HG02973 (cell line): ENCODE data around the gene HYAL3.
A peak's percentile ranks its signal among the peaks of the same experiment; 100 is the strongest.
"Not testable (repeated sequence)": the region's sequence is repeated elsewhere in the genome, so short reads cannot be mapped to it uniquely, and the experiment has no call there.

Experiments used
- ATAC-seq: cut with Tn5 transposase; IDR thresholded peaks from one replicate; pipeline ENCODE4 v1.9.1; 2021; ENCODE audit warnings: moderate library complexity; ENCODE audit not compliant: unreplicated experiment

Gene HYAL3

DNA sequence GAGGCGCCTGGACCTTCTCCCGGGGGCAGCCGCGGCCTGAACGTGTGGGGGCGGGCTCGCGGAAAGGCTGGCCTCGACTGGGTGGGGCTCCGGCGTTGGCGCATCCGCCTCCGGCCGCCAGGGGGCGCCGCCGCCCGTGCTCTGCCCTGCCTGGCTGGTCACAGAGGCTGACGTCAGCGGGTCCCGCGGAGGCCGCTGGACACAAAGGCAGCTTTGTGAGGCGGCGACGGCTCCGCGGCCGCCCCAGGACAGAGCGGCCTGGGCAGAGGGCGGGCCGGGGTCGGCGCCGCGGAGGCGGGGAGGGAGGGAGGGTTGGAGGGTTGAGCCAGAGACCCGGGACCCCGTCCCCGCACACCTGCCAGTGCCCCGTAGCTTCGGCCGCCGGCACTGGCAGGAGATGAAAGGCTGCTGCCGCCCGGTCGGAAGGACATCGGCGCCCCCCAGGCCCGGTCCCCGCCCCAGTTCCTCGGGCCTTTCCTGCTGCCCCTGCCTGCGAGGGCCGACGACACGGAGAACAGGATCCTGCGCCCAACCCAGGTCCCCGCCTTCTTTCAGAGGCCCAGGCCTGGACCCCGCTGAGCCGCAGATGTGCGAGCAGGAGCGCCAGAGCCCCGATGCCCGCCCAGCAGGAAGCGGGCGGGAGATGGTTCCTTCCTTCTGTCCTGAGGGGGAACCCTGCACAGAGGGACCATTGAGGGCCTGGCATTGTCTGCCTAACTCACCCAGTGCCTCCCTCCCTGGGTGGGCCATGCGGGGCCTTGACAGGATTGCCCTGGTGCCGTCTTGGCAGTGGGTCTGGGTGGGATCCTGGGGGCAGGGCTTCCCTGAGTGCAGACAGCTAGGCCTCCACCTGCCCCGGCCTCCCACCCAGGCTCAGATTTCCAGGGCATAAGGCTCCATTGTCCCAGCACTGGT is 38.9 kb downstream of the HYAL3 start:
- ATAC-seq = no peak

DNA sequence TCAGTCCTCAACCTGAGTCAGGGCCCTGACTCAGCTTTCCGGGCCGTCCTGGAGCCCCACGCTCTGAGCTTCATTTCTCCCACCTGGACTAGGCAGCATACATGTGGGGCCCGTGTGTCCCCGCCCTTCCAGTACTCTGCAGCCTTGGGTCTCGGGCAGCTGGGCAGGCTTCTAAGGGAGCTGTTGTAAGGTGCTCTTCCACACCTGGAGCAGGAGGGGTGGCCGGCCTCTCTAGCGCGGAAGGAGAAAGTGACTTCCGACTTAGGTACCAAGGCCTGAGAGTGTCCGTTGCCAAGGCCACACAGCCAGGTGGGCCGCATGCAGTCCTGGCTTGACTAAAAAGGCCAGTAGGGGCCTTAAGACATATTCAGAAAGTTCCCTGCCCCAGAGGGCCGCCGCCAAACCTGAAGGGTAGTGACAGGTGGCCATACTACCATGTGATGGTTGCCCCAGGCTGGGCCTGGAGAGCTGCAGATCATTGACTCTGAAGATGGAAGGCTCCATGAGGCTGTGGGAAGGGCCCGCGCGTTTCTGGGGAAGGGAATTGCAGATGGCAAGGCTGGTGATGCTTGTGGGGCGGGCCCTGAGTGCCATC is 39.7 kb downstream of the HYAL3 start:
- no peak for ATAC-seq

DNA sequence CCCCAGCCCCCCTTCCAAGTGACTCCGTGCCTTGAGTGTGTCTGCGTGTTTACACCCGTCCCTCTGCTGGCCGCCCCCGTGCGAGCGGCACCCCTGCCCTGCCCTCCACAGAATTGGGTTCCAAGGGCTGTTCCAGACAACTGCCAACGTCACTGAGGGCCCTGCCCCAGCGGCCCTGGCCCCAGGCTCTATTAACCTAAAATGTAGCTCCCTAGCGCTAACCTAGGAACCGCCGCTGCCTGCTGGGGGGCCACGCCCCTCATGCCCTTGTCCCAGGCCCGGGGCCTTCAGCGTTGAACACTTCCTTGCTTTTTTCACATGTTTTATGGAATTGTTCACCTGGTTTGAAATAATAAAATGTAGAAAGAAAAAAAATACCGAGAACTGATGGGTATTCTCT is 40.2 kb downstream of the HYAL3 start:
- no peak for ATAC-seq

DNA sequence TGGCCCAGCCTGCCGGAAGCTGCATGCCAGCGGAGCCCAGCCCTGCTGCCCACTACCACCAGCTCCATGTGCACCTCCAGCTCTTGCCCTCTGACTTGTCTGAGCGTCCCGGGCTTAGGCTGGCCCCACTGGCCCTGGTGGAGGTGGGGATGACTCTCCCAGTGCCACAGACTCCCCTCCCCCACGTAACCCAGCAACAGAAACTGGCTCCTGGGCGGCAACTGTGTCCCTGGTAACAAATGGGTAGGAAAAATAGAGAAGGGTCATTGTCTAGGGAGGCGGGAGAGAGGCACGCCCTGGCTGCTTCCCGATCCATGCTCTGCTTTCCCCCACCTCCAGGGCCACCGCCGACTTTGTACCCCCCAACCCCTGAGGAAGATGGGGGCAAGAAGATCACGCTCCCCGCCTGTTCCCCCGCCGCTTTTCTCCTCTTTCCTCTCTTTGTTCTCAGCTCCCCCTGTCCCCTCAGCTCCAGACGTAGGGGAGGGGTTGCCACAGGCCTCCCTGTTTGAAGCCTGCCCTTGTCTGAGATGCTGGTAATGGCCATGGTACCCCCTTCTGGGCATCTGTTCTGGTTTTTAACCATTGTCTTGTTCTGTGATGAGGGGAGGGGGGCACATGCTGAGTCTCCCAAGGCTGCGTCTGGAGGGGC is 41.0 kb downstream of the HYAL3 start:
- ATAC-seq = no peak

DNA sequence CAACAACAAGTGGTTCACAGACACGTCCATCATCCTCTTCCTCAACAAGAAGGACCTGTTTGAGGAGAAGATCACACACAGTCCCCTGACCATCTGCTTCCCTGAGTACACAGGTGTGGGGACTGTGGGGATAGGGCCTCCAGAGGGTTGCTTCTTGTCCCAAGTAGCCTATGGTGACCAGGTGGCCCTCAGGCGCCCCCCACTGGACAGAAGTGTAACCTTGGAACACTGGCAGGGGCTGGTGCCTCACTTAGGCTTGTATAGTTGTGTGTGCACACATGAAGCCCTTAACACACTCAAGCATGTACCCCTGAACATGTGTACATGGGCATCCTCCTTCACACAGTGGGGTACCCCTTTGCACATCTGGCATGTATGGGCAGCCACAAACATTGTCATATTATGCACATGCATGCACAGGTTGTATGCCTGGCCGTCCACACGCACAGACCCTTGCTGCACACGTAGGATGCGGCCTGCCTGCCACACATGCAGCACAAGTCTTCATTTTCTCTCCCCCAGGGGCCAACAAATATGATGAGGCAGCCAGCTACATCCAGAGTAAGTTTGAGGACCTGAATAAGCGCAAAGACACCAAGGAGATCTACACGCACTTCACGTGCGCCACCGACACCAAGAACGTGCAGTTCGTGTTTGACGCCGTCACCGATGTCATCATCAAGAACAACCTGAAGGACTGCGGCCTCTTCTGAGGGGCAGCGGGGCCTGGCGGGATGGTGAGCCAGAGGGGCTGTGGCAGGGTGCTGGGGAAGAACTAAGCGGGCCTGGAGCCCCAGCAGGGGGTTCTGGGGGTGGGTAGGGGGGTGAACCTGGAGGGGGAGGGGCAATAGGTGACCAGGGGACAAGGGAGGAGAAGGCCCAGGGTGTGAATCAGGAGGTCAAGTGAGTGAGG is 42.0 kb downstream of the HYAL3 start:
- no peak for ATAC-seq

DNA sequence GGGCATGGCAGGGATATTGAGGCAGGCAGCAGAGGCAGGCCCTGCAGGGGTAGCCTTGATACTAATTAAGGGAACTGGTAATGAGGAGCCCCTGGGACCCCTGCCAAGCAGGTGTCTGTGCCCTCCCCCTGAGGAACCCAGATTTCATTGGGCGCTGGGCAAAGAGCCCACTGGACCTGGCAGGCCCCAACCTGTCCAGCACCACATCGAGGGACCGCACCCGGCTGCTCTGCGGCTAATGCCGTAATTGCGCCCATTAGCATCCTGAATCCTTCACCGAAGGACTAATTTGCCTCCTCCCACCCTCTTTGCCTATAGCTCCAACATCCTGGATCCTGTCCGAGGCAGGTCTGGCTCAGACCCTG is 44.0 kb downstream of the HYAL3 start:
- no peak for ATAC-seq

DNA sequence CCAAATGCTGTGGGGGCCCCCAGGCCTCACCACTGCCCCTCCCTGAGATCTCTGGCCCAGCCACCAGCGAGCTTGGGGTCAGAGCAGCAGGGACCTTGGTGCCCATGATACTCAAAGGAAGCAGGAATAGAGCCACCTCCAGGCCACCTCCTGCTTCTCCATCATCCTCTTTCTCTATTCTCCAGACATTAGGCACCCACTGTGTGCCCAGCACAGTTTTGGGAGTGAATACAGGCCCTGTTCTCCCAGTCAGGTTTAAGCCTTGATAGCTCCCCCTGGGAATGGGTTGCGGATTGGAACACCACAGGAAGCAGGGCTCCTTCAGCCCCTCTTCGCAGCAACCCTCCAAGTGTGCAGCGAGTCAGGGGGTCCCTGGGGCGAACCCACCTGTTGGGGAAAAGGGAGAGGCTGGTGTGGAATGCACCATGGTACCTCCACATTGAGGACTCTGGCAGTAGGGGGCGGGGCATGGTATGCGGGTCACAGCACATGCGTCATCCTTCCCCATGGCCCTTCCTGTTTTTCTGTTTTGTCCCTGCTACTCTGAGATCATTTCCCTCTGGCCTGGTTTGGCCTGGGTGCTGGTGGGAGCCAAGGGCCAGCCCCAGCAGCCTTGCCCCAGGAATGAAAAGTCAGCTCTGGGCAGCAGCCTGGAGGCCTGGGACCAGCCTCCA is 44.5 kb downstream of the HYAL3 start:
- ATAC-seq = no peak

DNA sequence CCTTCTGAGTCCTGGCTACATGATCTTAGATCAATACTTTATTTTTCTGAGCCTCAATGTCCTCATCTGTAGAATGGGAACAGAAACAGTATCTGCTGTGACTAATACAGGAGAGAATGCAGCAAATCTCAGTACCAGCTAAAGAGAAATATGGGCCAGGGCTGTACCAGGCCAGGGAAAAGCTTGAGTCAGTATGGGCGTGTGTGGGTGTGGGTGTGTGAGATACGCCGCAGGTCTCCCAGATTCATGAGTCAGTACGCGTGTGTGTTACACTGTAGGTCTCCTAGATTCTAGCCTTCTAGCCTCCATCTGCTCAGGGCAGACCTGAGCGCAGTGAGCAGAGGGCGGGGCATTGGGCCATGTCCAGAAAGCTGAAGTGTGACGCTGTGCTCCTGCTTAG is 48.0 kb downstream of the HYAL3 start:
- ATAC-seq = no peak

DNA sequence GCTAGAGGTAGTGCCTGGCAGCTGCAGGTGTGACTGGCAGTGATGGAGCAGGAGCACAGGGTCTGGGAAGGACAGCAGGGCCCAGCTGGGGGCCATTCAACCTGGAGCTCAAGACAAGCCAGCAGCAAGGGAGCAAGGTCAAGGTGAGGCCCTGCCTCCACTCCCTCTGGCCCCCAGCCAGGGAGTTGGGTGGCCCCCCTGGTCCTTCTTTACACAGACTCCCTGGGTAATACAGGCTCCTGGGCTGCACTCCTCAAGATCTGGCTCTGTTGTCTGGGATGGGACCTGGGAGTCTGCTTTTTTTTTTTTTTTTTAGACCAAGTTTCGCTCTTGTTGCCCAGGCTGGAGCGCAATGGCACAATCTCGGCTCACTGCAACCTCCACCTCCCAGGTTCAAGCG is 48.7 kb downstream of the HYAL3 start:
- no peak for ATAC-seq

DNA sequence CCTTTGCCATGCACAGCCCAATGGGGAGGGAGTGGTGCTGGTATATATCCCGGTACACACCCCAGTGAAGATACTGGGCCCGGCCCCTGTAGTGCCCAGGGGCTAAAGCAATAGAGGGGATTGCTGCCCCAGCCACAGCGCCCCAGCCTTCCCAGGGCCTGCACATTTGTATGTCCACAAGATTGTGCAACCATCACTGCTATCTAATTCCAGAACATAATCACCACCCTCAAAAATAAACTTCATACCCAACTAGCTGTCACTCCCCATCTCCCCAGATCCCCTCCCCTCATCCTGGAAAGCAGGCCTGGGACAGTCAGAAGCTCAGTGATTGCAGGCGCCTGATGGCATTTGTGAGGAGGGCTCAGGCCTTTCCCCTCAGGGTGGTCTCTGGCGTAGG is 49.7 kb downstream of the HYAL3 start:
- no peak for ATAC-seq

DNA sequence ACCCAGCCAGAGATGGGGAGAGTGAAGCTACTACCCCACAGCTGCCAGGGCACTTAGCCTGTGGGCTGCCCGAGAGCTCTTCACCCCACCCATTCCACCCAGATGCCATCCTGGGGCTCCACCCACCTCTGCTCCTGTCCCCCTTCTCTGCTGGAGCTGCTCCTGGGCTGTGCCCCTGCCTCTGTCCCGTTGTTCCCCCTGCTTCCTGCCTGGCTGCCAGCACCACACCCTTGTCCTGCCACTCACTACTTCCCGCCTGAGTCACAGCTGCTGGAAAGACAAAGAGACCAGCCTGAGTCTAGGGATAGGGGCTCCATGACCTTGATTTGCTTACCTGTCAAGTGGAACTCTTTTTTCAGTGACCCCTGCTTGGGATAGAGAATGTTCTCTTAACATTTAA is 50.8 kb downstream of the HYAL3 start:
- ATAC-seq = no peak

DNA sequence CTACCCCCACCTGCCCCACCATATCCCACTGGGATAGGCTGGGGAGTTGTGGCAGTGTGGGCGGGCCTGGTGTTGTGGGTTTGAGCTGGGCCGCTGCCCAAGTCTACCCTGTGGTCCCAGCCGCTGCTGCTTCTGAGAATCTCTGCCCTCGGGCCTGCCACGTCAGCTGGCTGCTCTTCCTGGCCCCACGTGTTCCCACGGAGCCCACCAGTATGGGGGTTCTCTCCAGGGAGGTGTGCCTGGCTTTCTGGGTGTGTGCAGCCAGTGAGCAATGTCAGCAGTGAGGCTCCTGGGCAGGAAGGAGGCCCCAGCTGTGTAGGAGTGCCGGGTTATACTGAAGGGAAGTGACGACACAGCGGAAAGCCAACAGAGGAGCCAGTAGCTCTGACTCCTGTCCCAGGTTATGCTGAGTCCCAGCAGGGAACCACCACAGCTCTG is 52.7 kb downstream of the HYAL3 start:
- peak; percentile 43 for ATAC-seq

DNA sequence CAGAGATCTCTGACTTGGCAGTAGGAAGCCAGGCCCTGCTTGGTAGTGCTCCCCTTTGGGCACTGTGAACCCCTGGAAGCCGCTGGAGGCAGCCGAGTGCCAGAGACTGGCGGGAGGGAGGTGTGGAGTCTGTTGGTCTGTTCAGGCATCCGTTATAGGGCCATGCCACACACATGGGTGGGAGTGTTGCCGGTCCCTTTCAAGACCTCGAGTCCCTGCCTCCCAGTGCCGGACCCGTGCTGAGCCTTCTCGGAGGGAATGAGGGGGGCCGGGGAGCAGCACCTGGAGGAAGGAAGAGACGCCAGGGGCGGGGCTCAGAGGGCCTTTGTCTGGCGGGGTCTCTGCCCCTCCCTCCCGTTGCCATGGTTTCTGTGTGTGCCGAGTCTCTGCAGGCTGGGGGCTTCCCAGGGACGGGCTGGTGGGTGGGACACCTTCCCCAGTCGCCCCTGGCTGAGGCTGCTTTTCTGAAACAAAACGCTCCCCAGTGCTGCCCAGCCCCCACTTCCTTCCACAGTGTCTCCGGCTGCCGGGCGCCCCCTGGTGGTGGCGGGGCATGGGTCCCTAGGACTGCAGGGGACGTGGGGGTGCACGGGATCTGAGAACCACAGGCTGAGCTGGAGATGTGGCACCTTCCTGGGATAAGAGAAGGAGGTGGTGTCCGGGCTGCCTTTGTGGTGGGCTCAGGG is 53.2 kb downstream of the HYAL3 start:
- ATAC-seq = peak; percentile 63

DNA sequence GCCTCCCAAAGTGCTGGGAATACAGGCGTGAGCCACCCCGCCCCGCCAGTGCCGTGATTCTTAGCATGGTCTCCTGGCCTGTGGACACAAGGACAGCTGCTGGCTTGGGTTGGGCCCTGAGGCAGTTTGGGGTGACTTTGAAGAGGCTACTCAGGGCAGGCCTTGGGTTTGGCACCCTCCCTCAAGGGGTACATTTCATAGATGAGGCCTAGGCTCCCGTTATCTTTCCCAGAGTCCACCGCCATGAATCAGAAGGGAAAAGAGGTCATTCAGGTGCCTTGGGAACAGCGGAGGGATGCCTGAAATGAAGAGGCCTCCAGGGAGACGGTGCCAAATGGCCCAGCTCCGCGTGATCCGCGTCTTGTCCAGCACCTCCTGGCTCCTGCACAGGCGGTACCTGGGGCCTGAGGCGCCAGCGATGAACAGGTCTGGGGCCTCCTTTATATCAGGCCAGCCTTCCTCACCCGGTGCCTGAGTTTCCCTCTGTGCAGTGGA is 53.9 kb downstream of the HYAL3 start:
- no peak for ATAC-seq

DNA sequence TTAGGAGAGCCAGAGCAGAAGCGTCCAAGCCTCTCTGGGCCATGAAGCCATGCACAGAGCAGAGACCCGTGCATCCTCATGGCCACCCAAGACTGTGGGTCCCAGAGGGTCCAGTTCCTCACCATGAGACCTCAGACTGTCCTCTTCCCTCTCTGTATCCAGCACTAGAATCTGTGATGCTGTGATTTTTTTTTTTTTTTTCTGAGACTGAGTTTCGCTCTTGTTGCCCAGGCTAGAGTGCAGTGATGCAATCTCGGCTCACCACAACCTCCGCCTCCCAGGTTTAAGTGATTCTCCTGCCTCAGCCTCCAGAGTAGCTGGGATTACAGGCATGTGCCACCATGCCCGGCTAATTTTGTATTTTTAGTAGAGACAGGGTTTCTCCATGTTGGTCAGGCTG is 54.4 kb downstream of the HYAL3 start:
- not testable (repeated sequence) for ATAC-seq

DNA sequence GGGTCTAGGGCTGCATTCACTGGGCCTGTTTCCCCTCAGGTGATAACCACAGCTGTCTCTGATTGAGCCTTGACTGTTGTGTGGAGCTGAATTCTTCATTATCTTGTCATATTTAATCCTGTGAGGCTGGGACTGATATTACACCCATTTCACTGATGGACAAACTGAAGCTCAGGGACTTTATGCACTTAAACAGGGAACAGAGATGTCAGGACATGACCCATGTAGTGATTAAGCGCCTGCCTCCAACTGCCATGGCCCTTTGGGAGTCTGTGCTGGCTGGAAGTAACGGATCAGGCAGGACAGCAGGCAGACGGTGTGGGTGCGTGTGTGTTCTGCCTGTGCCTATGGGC is 55.7 kb downstream of the HYAL3 start:
- no peak for ATAC-seq

DNA sequence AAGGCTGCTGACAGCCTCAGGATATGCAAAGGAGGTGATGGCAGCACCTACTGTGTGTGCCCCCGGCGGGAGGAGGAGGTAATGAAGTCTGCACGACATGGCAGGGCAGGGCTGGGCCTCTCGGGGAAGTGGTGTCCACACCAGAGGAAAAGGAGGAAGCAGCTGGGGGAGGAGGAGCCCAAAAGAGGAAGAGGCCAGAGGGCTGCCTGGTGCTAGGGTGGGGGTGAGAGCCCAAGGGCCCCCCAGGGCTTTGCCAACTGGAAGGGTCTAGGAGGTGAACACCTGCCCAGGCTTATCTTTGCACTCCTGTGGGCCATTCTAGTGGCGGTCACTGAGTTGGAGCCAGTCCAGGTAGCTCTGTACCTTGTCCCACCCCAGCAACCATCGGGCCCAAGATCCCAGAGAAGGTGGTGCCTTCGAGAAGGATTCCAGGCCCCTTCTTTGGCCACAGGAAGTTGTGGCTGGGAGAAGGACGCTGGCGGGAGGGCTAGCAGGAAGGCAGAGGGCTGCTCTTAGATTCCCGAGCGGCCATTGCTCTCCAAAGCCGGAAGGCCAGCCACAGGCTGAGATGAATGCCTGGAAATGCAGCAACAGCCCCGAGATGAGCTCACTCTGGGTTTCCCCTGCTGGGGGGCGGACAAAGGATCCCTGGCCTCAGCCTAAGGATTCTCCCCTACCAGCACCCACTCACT is 56.2 kb downstream of the HYAL3 start:
- no peak for ATAC-seq
